K562 (cell line): ENCODE results near the gene DNAJB12. TPM values are rescaled to one million over a fixed set of nuclear protein-coding genes. Genes with fewer than 3 reads are reported as not detected.

Source experiments
- BACH1 ChIP-seq: fragments of 200-800 bp; sonication (Bioruptor generic); IDR thresholded peaks from 2 replicates; pipeline ENCODE4 v1.6.1; 2016; ENCODE audit warnings: missing genetic modification characterization, missing compliant biosample characterization
- BHLHE40 ChIP-seq: IDR thresholded peaks from 2 replicates; pipeline ENCODE4 v1.6.1; 2011; ENCODE audit warnings: low read length, improper control_type of control experiment
- CCNT2 ChIP-seq: IDR thresholded peaks from 2 replicates; pipeline ENCODE4 v1.6.1; 2011; ENCODE audit warnings: borderline replicate concordance, low read depth, mild to moderate bottlenecking, moderate library complexity, mixed read lengths, low read length; ENCODE audit not compliant: insufficient read length; ENCODE audit errors: extremely low read depth
- DACH1 ChIP-seq: fragments of 450-650 bp; IDR thresholded peaks from 2 replicates; pipeline ENCODE4 v1.6.1; 2018; ENCODE audit not compliant: partially characterized antibody
- DPF2 ChIP-seq: fragments of 450-650 bp; IDR thresholded peaks from 2 replicates; pipeline ENCODE4 v1.6.1; 2016
- E2F1 ChIP-seq: sonication (generic); formaldehyde crosslinking; IDR thresholded peaks from 2 replicates; pipeline ENCODE4 v1.8.1; 2023; ENCODE audit warnings: mild to moderate bottlenecking, missing genetic modification reagents, moderate library complexity
- ESRRA ChIP-seq: fragments of 450-650 bp; IDR thresholded peaks from 2 replicates; pipeline ENCODE4 v1.6.1; 2014; ENCODE audit warnings: low read depth, mild to moderate bottlenecking, moderate library complexity, borderline replicate concordance
- ID3 ChIP-seq, 2 experiments: fragments of 250-450 bp in 1 of 2; fragments of 450-650 bp in 1 of 2; sonication (Bioruptor Pico) in 1 of 2; IDR thresholded peaks; 2 replicates each; pipeline versions ENCODE4 v1.6.1 to v1.8.0; 2016 to 2021; ENCODE audit warnings: mild to moderate bottlenecking in 2 of 2, moderate library complexity in 2 of 2, missing compliant biosample characterization in 1 of 2, missing genetic modification characterization in 1 of 2
- MAFG ChIP-seq: fragments of 450-650 bp; conservative IDR thresholded peaks from 2 replicates; pipeline ENCODE4 v1.6.1; 2016; ENCODE audit warnings: missing genetic modification characterization, missing compliant biosample characterization
- MCM7 ChIP-seq, 2 experiments: fragments of 450-650 bp; IDR thresholded peaks; 2 replicates each; pipeline ENCODE4 v1.6.1; 2016 to 2018
- NCOA4 ChIP-seq: fragments of 450-650 bp; IDR thresholded peaks from 2 replicates; pipeline ENCODE4 v1.6.1; 2018; ENCODE audit warnings: mild to moderate bottlenecking; ENCODE audit not compliant: partially characterized antibody
- PREB ChIP-seq: sonication (generic); formaldehyde crosslinking; IDR thresholded peaks from 2 replicates; pipeline ENCODE4 v1.8.1; 2023; ENCODE audit warnings: mild to moderate bottlenecking, missing genetic modification reagents
- SP2 ChIP-seq: IDR thresholded peaks from 2 replicates; pipeline ENCODE4 v1.6.1; 2011; ENCODE audit warnings: mild to moderate bottlenecking, low read depth, low read length, moderate library complexity; ENCODE audit not compliant: poor library complexity, severe bottlenecking; ENCODE audit errors: extremely low read depth
- WHSC1 ChIP-seq: IDR thresholded peaks from one replicate; pipeline ENCODE4 v1.6.1; 2012; ENCODE audit warnings: low read length, control low read depth, inconsistent platforms
- ZBTB2 ChIP-seq: fragments of 450-650 bp; IDR thresholded peaks from 2 replicates; pipeline ENCODE4 v1.6.1; 2016; ENCODE audit warnings: antibody characterized with exemption
- ZNF212 ChIP-seq: fragments of 450-650 bp; formaldehyde crosslinking; IDR thresholded peaks from 2 replicates; pipeline ENCODE4 v1.4.0; 2020; ENCODE audit warnings: mild to moderate bottlenecking
- ZNF347 ChIP-seq: fragments of 450-650 bp; formaldehyde crosslinking; IDR thresholded peaks from 2 replicates; pipeline ENCODE4 v1.4.0; 2020; ENCODE audit warnings: low read depth, mild to moderate bottlenecking, moderate library complexity
- ZNF589 ChIP-seq: fragments of 200-800 bp; sonication (Bioruptor generic); IDR thresholded peaks from 2 replicates; pipeline ENCODE4 v1.6.1; 2016; ENCODE audit warnings: low read depth, missing genetic modification characterization, missing compliant biosample characterization
- ZNF77 ChIP-seq: fragments of 250-450 bp; sonication (Bioruptor Pico); IDR thresholded peaks from 2 replicates; pipeline ENCODE4 v1.5.0; 2020
- ZNF79 ChIP-seq: fragments of 250-450 bp; sonication (Bioruptor Pico); IDR thresholded peaks from 2 replicates; pipeline ENCODE4 v1.4.0; 2020; ENCODE audit warnings: low read depth, mild to moderate bottlenecking, moderate library complexity
- polyA plus RNA-seq, 8 experiments: library from polyadenylated mRNA; depleted of rRNA in 4 of 8; stranded (reverse) in 5 of 8; unstranded in 3 of 8; fragments of >200 nt; fragmentation: Nextera tagmentation in 2 of 8; fragmentation: Illumina TruSeq in 1 of 8; extraction: Ambion mirVana in 2 of 8; extraction: Trizol in 1 of 8; gene quantifications; 2 replicates each; pipeline versions ENCODE4 v1.2.1 to v1.2.3, GENCODE V29; 2011 to 2014; ENCODE audit warnings: inconsistent platforms in 1 of 8, missing spikeins in 1 of 8
- total RNA-seq, 7 experiments: library from RNA; depleted of rRNA in 6 of 7; stranded (reverse); fragments of >200 nt in 6 of 7; fragmentation: Illumina TruSeq in 2 of 7; extraction: Trizol in 2 of 7; gene quantifications; 2 replicates each; pipeline versions ENCODE4 v1.2.1 to v1.2.3, GENCODE V29; 2011 to 2021; ENCODE audit warnings: low replicate concordance in 1 of 7
- TF ChIP-seq, protein P1 (sequence below): fragments of 450-650 bp; IDR thresholded peaks from 2 replicates; pipeline ENCODE4 v1.6.1; 2016; ENCODE audit warnings: low read depth, mild to moderate bottlenecking, moderate library complexity
- TF ChIP-seq, protein P2 (sequence below): fragments of 450-650 bp; IDR thresholded peaks from 2 replicates; pipeline ENCODE4 v1.6.1; 2014; ENCODE audit warnings: low read depth, mild to moderate bottlenecking, moderate library complexity, borderline replicate concordance

Gene DNAJB12
- total and polyA plus RNA-seq, 9 of the 15 experiments (the other 6 are each of a cell fraction or from before 2014, with no cell fraction given) = 3.5 to 31.5 (median 20.3) TPM

DNA sequence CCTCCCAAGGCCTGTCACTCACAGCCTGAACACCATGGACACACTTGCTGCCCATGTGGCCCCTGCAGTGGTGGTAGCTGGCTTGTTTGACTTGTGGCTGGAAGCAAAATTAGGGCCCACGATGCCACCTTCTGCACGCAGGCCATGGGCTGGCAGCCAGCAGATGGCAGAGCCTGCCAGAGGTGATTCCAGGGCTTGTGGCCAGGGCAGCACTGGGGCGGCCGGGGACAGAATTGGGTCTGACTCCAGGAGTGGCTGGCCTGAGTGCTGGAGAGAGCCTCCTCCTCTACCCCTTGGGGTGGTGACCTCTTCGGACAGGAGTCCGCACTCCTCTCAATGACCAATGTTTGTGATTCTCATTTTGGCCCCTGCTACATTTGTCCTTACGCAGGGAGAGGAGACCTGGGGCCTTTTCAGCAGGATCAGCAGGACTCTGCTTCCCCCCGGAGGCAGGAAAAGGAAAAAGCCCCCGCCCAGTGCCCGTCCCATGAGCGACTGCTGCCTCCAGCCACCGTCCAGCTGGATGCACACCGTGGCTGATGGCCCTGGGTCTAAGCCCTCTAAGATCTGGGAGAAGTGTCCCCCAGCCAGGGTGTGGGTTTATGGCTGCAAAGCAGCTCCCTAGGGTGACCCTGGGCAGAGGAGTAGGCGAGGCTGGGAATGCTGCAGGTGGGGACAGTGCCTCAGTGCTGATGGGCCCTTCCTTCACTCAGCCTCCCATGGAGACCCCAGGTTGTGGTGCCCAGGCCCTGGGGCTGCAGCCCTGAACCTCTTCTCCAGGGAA, 26.5 kb downstream of the DNAJB12 start (continued):
- no peak for TF ChIP-seq PREB (CRISPR knock-in tag)
- TF ChIP-seq BACH1 (tag) = no peak
- TF ChIP-seq ZNF77 (CRISPR knock-in tag) = no peak
- TF ChIP-seq, protein P1, sequence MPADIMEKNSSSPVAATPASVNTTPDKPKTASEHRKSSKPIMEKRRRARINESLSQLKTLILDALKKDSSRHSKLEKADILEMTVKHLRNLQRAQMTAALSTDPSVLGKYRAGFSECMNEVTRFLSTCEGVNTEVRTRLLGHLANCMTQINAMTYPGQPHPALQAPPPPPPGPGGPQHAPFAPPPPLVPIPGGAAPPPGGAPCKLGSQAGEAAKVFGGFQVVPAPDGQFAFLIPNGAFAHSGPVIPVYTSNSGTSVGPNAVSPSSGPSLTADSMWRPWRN = no peak
- no peak for TF ChIP-seq ID3 (CRISPR knock-in tag; IDR thresholded peaks at IDR 0.05)
- peak; percentile 74 for TF ChIP-seq ID3 (tag; IDR thresholded peaks at IDR 0.05)
- TF ChIP-seq E2F1 = no peak
- TF ChIP-seq MCM7 (IDR thresholded peaks at IDR 0.05) = no peak
- peak; percentile 58; the same call in 1 of the 2 replicates for TF ChIP-seq ESRRA
- TF ChIP-seq SP2 = no peak
- peak; percentile 46; the same call in 1 of the 2 replicates for TF ChIP-seq ZNF589 (CRISPR knock-in tag)
- TF ChIP-seq DPF2 = no peak
- no peak for TF ChIP-seq BHLHE40
- TF ChIP-seq ZNF347 (CRISPR knock-in tag) = no peak
- TF ChIP-seq, protein P2, sequence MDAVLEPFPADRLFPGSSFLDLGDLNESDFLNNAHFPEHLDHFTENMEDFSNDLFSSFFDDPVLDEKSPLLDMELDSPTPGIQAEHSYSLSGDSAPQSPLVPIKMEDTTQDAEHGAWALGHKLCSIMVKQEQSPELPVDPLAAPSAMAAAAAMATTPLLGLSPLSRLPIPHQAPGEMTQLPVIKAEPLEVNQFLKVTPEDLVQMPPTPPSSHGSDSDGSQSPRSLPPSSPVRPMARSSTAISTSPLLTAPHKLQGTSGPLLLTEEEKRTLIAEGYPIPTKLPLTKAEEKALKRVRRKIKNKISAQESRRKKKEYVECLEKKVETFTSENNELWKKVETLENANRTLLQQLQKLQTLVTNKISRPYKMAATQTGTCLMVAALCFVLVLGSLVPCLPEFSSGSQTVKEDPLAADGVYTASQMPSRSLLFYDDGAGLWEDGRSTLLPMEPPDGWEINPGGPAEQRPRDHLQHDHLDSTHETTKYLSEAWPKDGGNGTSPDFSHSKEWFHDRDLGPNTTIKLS = no peak
- no peak for TF ChIP-seq WHSC1
- peak; percentile 17 for TF ChIP-seq DACH1
- no peak for TF ChIP-seq MAFG (tag)
- TF ChIP-seq ZNF79 (CRISPR knock-in tag) = 0 out of 2 replicates have a peak, but pooled peaks have one; percentile 34
- no peak for TF ChIP-seq NCOA4
- no peak for TF ChIP-seq ZBTB2
- TF ChIP-seq CCNT2 = no peak
- no peak for TF ChIP-seq ZNF212
